Large intestine (tissue), 3 donors: ENCODE data around the gene MED13L. TPM values are rescaled to one million over a fixed set of nuclear protein-coding genes. Genes with fewer than 3 reads are reported as not detected.
"Not testable (repeated sequence)": the region's sequence is repeated elsewhere in the genome, so short reads cannot be mapped to it uniquely, and the experiment has no call there.

Source experiments
- DNase-seq, 2 donors: peaks; one replicate each; pipeline versions ENCODE4 v3.0.0 to v3.0.0-alpha.2; 2013
- H3K27ac ChIP-seq: one replicate; pipeline ENCODE4 v1.5.1; 2013; ENCODE audit warnings: low read length
- H3K27me3 ChIP-seq: 2 replicates; pipeline ENCODE4 v1.6.1; 2013; ENCODE audit warnings: low read length; ENCODE audit not compliant: control insufficient read depth, insufficient read depth
- H3K36me3 ChIP-seq: 2 replicates; pipeline ENCODE4 v1.6.1; 2013; ENCODE audit warnings: low read length; ENCODE audit not compliant: control insufficient read depth, insufficient read depth
- H3K4me1 ChIP-seq: one replicate; pipeline ENCODE4 v1.6.1; 2013; ENCODE audit warnings: low read length; ENCODE audit not compliant: control insufficient read depth, insufficient read depth
- H3K4me3 ChIP-seq: one replicate; pipeline ENCODE4 v1.5.1; 2013; ENCODE audit warnings: low read length
- H3K9me3 ChIP-seq: one replicate; pipeline ENCODE4 v1.6.1; 2013; ENCODE audit warnings: mild to moderate bottlenecking, low read depth, low read length, moderate library complexity; ENCODE audit not compliant: control insufficient read depth
- WGBS: methylation state at CpG from one replicate; pipeline ENCODE4 v1.1.5; 2013; ENCODE audit warnings: low lambda C conversion rate; ENCODE audit not compliant: insufficient coverage; 5-methylcytosine and 5-hydroxymethylcytosine counted together
- polyA plus RNA-seq: library from polyadenylated mRNA; unstranded; fragments of 120-200 nt; gene quantifications from one replicate; pipeline ENCODE4 v1.2.1, GENCODE V29; 2013

MED13L gene
- polyA plus RNA-seq, 1 donor: 69.3 TPM

GRCh38 chr12:116294454-116295165 is 17.1 kb upstream of the MED13L start:
- Histone ChIP-seq H3K27me3 (no peaks in the 10 kb centered on the region), H3K9me3 (no peaks in the 10 kb centered on the region), H3K4me1 (peaks cover 14% of the 10 kb centered on the region), H3K27ac (no peak overlapping the region), H3K36me3 (no peaks in the 10 kb centered on the region), H3K4me3 (no peak overlapping the region)
- WGBS: 82% methylated on average over 3 of the region's 4 CpGs
- DNase-seq: no peak

GRCh38 chr12:116293687-116294453 is 16.4 kb upstream of the MED13L start:
- H3K9me3 ChIP-seq: no peaks in the 10 kb centered on the region
- H3K27me3 ChIP-seq: no peaks in the 10 kb centered on the region
- WGBS: 50% methylated on average over 2 of the region's 4 CpGs
- DNase-seq: no peak
- no peak overlapping the region for H3K27ac ChIP-seq
- no peak overlapping the region for H3K4me3 ChIP-seq
- H3K36me3 ChIP-seq: no peaks in the 10 kb centered on the region
- H3K4me1 ChIP-seq: peaks cover 14% of the 10 kb centered on the region

GRCh38 chr12:116291218-116291617 is 13.7 kb upstream of the MED13L start:
- H3K9me3 ChIP-seq: no peaks in the 10 kb centered on the region
- 80% methylated on average over 3 of the region's 3 CpGs for WGBS
- no peak overlapping the region for H3K4me3 ChIP-seq
- H3K27ac ChIP-seq: no peak overlapping the region
- DNase-seq: no peak
- H3K4me1 ChIP-seq: peaks cover 10% of the 10 kb centered on the region
- no peaks in the 10 kb centered on the region for H3K27me3 ChIP-seq
- no peaks in the 10 kb centered on the region for H3K36me3 ChIP-seq

GRCh38 chr12:116288735-116289134 is 11.2 kb upstream of the MED13L start:
- H3K27me3 ChIP-seq: no peaks in the 10 kb centered on the region
- H3K9me3 ChIP-seq: no peaks in the 10 kb centered on the region
- H3K36me3 ChIP-seq: no peaks in the 10 kb centered on the region
- H3K27ac ChIP-seq: no peak overlapping the region
- H3K4me3 ChIP-seq: no peak overlapping the region
- no CpG with 5 or more reads among the region's 3 CpGs for WGBS
- DNase-seq: no peak
- no peaks in the 10 kb centered on the region for H3K4me1 ChIP-seq

GRCh38 chr12:116287842-116288301 is 10.4 kb upstream of the MED13L start:
- WGBS: 43% methylated on average over 1 of the region's 3 CpGs
- Histone ChIP-seq H3K27ac (no peak overlapping the region), H3K4me3 (no peak overlapping the region), H3K9me3 (no peaks in the 10 kb centered on the region), H3K27me3 (no peaks in the 10 kb centered on the region), H3K4me1 (no peaks in the 10 kb centered on the region), H3K36me3 (no peaks in the 10 kb centered on the region)
- DNase-seq: no peak

GRCh38 chr12:116284396-116284795 is 6.9 kb upstream of the MED13L start:
- Histone ChIP-seq H3K27ac (no peak overlapping the region), H3K9me3 (no peaks in the 10 kb centered on the region), H3K27me3 (no peaks in the 10 kb centered on the region), H3K4me3 (no peak overlapping the region), H3K4me1 (peaks cover 10% of the 10 kb centered on the region), H3K36me3 (no peaks in the 10 kb centered on the region)
- no peak for DNase-seq
- 100% methylated on average over 3 of the region's 5 CpGs for WGBS

- not testable (repeated sequence) for DNase-seq, H3K27ac ChIP-seq, H3K36me3 ChIP-seq, H3K27me3 ChIP-seq, H3K4me3 ChIP-seq, H3K9me3 ChIP-seq
- peaks cover 10% of the 10 kb centered on the region for H3K4me1 ChIP-seq
- no CpG with 5 or more reads among the region's 8 CpGs for WGBS
These were observed 6.4 kb upstream of the MED13L start for GRCh38 chr12:116283881-116284280.

- 40% methylated on average over 1 of the region's 15 CpGs for WGBS
- Histone ChIP-seq H3K4me1 (peaks cover 13% of the 10 kb centered on the region), H3K27ac (no peak overlapping the region)
These were observed 5.1 kb upstream of the MED13L start for GRCh38 chr12:116282371-116283286.

GRCh38 chr12:116280595-116281290 is 3.2 kb upstream of the MED13L start:
- peak overlapping the region; percentile 39 for H3K27ac ChIP-seq
- peaks cover 13% of the 10 kb centered on the region for H3K4me1 ChIP-seq
- H3K4me3 ChIP-seq: no peak overlapping the region
- no CpG with 5 or more reads among the region's 5 CpGs for WGBS
- H3K27me3 ChIP-seq: no peaks in the 10 kb centered on the region
- H3K36me3 ChIP-seq: no peaks in the 10 kb centered on the region
- DNase-seq: peak; percentile 76 to 85
- no peaks in the 10 kb centered on the region for H3K9me3 ChIP-seq

More at GRCh38 chr12:116282371-116283286, 5.1 kb upstream of the MED13L start:
- H3K36me3 ChIP-seq: no peaks in the 10 kb centered on the region
- DNase-seq: peak in 1 of 2 donors; percentile 40
- no peaks in the 10 kb centered on the region for H3K9me3 ChIP-seq
- H3K27me3 ChIP-seq: no peaks in the 10 kb centered on the region
- H3K4me3 ChIP-seq: no peak overlapping the region
